LNCaP clone FGC (cell line): ENCODE data around the gene TMEM198.
A peak's percentile ranks its signal among the peaks of the same experiment; 100 is the strongest.

Experiments used
- DNase-seq: peaks from one replicate; pipeline ENCODE4 v3.0.0-alpha.2; 2011; ENCODE audit warnings: low read depth
- H3K4me3 ChIP-seq: 2 replicates; pipeline ENCODE4 v1.5.1; 2011; ENCODE audit warnings: mild to moderate bottlenecking, low read depth, low read length, control low read depth
- TF ChIP-seq, protein P1 (sequence below): IDR thresholded peaks from 2 replicates; pipeline ENCODE4 v1.5.1; 2012; ENCODE audit warnings: mild to moderate bottlenecking; ENCODE audit not compliant: control insufficient read depth, insufficient read depth; ENCODE audit errors: extremely low read depth

The TMEM198 gene

DNA sequence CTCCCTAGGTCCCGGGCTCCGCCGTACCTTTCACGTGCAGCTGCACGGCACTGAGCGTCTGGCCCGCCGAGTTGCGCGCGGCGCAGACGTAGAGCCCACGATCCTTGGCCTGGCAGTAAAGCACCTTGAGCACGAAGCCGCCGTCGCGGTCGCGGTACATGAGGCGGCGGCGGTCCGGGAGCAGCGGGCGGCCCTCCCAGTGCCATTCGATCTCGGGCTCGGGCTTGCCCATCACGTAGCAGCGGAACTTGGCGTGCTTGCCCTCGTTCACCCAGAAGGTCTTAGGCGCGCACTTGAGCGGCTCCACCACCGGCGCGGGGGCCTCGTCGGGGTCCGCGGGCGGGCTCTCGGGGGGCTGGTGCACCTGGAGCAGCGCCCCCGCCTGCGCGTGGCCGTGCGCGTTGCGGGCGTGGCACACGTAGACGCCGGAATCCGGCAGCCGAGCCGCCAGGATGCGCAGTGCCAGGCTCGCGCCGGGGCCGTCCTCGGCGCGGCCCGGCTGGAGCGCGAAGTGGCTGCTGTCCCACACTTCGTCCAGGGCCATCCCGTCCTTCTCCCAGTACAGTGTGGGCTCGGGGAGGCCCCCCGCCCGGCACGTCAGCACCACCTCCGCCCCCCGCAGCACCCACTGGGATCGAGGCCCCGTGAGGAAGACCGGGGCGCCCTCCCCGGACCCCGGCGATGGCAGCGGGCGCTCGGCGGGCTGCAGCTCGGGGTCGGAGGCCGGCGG is 26.5 kb downstream of the TMEM198 start:
- no peak for DNase-seq
- TF ChIP-seq, protein P1, sequence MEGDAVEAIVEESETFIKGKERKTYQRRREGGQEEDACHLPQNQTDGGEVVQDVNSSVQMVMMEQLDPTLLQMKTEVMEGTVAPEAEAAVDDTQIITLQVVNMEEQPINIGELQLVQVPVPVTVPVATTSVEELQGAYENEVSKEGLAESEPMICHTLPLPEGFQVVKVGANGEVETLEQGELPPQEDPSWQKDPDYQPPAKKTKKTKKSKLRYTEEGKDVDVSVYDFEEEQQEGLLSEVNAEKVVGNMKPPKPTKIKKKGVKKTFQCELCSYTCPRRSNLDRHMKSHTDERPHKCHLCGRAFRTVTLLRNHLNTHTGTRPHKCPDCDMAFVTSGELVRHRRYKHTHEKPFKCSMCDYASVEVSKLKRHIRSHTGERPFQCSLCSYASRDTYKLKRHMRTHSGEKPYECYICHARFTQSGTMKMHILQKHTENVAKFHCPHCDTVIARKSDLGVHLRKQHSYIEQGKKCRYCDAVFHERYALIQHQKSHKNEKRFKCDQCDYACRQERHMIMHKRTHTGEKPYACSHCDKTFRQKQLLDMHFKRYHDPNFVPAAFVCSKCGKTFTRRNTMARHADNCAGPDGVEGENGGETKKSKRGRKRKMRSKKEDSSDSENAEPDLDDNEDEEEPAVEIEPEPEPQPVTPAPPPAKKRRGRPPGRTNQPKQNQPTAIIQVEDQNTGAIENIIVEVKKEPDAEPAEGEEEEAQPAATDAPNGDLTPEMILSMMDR: 0 out of 2 replicates have a peak, but pooled peaks have one; percentile 11

DNA sequence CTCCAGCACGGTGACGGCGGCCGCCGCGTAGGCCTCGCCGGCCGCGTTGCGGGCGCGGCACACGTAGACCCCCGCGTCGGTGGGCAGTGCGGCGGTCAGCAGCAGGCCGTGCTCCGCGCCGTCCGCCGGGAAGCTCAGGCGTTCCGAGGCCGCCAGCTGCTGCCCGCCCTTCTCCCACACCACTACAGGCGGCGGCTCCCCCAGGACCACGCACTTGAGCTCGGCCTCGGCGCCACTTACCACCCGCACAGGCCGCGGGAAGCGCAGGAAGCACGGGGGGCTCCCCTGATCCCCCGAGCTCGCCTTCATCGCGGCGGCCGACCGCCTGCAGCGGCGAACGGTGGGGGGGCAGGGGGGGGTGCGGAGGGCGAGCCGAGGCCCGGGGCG is 27.1 kb downstream of the TMEM198 start:
- H3K4me3 ChIP-seq: peak overlapping the region; percentile 34
- TF ChIP-seq, protein P1: no peak
- DNase-seq: no peak

More for the DNA sequence above, 26.5 kb downstream of the TMEM198 start:
- H3K4me3 ChIP-seq: peak overlapping the region; percentile 34

- TF ChIP-seq, protein P1: no peak
- peak within 1 kb of the TSS; percentile 34 for H3K4me3 ChIP-seq
- no peak for DNase-seq
These were observed 27.7 kb downstream of the TMEM198 start, which contains the start of gene OBSL1 for GRCh38 chr2:219571311-219572236. Gene OBSL1, minus strand, starts transcription at chr2:219571539. Its CDS starts 307 bp downstream, at chr2:219571232.

- TF ChIP-seq, protein P1: no peak
- no peak for DNase-seq
- H3K4me3 ChIP-seq: peak within 1 kb of the TSS; percentile 34
These were observed 28.6 kb downstream of the TMEM198 start, which contains the start of gene INHA for GRCh38 chr2:219572237-219573001. Gene INHA, plus strand, starts transcription at chr2:219572310. Its CDS starts 65 bp downstream, at chr2:219572375.

DNA sequence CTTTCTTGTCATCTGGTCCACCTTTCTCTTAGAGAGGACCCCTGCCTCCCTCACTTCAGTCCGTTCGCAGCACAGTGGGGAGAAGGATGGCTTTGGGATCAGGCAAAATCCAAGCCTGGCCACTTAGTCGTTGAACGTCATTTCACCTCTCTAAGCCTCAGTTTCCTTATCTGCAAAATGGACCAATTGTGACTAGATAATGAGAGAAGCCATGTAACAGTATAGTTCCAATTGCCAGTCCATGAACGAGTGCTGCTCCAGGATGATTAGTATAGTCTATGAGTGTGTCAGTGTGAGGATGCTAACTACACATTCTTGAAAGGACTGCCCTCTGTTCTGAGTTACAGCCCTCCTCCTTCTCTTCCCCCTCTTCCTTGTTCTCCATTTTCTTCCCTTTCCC is 29.3 kb downstream of the TMEM198 start:
- H3K4me3 ChIP-seq: no peak overlapping the region
- no peak for DNase-seq
- TF ChIP-seq, protein P1: no peak
